Chondrocyte (in vitro differentiated cells): ENCODE data around the gene RGS3. TPM values are rescaled to one million over a fixed set of nuclear protein-coding genes. Genes with fewer than 3 reads are reported as not detected.
"Not testable (repeated sequence)": the region's sequence is repeated elsewhere in the genome, so short reads cannot be mapped to it uniquely, and the experiment has no call there.

Experiments used
- DNase-seq: peaks from one replicate; pipeline ENCODE4 v3.0.0; 2021; ENCODE audit warnings: mixed read lengths, low spot score
- H3K27ac Mint-ChIP-seq: one replicate; pipeline ENCODE4 v1.8.0; 2021; ENCODE audit warnings: mild to moderate bottlenecking, moderate library complexity, mixed read lengths; ENCODE audit not compliant: unreplicated experiment
- H3K27me3 Mint-ChIP-seq: 2 replicates; pipeline ENCODE4 v1.8.0; 2021; ENCODE audit warnings: low read depth, mixed read lengths
- H3K36me3 Mint-ChIP-seq: 2 replicates; pipeline ENCODE4 v1.8.0; 2021; ENCODE audit warnings: low read depth, mixed read lengths
- H3K4me1 Mint-ChIP-seq: 2 replicates; pipeline ENCODE4 v1.8.0; 2021; ENCODE audit warnings: low read depth, mild to moderate bottlenecking, mixed read lengths
- H3K4me3 Mint-ChIP-seq: one replicate; pipeline ENCODE4 v1.8.0; 2021; ENCODE audit warnings: mild to moderate bottlenecking, moderate library complexity, mixed read lengths; ENCODE audit not compliant: unreplicated experiment
- H3K9me3 Mint-ChIP-seq: 2 replicates; pipeline ENCODE4 v1.8.0; 2021; ENCODE audit warnings: low read depth, mixed read lengths
- total RNA-seq: library from RNA; stranded (reverse); gene quantifications from 3 replicates; pipeline ENCODE4 v1.2.1, GENCODE V29; 2021
- TF ChIP-seq, protein P1 (sequence below): fragments of 200-600 bp; sonication (generic); IDR thresholded peaks from 2 replicates; pipeline ENCODE4 v1.5.0; 2021; ENCODE audit warnings: antibody characterized with exemption, mild to moderate bottlenecking, moderate library complexity

RGS3 gene
- total RNA-seq, 1 donor from 2014 or later: 55.2 TPM

- peaks cover 19% of the 10 kb centered on the region for H3K4me1 Mint-ChIP-seq
- no peaks in the 10 kb centered on the region for H3K36me3 Mint-ChIP-seq
- H3K4me3 Mint-ChIP-seq: no peak overlapping the region
- TF ChIP-seq, protein P1, sequence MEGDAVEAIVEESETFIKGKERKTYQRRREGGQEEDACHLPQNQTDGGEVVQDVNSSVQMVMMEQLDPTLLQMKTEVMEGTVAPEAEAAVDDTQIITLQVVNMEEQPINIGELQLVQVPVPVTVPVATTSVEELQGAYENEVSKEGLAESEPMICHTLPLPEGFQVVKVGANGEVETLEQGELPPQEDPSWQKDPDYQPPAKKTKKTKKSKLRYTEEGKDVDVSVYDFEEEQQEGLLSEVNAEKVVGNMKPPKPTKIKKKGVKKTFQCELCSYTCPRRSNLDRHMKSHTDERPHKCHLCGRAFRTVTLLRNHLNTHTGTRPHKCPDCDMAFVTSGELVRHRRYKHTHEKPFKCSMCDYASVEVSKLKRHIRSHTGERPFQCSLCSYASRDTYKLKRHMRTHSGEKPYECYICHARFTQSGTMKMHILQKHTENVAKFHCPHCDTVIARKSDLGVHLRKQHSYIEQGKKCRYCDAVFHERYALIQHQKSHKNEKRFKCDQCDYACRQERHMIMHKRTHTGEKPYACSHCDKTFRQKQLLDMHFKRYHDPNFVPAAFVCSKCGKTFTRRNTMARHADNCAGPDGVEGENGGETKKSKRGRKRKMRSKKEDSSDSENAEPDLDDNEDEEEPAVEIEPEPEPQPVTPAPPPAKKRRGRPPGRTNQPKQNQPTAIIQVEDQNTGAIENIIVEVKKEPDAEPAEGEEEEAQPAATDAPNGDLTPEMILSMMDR: no peak
- no peaks in the 10 kb centered on the region for H3K9me3 Mint-ChIP-seq
- no peak overlapping the region for H3K27ac Mint-ChIP-seq
- no peak for DNase-seq
- H3K27me3 Mint-ChIP-seq: no peaks in the 10 kb centered on the region
These were observed 84.0 kb downstream of the RGS3 start for GRCh38 chr9:113547501-113547900.

- DNase-seq: no peak
- no peaks in the 10 kb centered on the region for H3K27me3 Mint-ChIP-seq
- TF ChIP-seq, protein P1: no peak
- peaks cover 19% of the 10 kb centered on the region for H3K4me1 Mint-ChIP-seq
- H3K4me3 Mint-ChIP-seq: no peak overlapping the region
- no peaks in the 10 kb centered on the region for H3K36me3 Mint-ChIP-seq
- H3K9me3 Mint-ChIP-seq: no peaks in the 10 kb centered on the region
- H3K27ac Mint-ChIP-seq: peak overlapping the region; percentile 68
These were observed 84.9 kb downstream of the RGS3 start for GRCh38 chr9:113548221-113549041.

GRCh38 chr9:113549892-113550291, 86.4 kb downstream of the RGS3 start:
- not testable (repeated sequence) for H3K4me3 Mint-ChIP-seq, H3K27me3 Mint-ChIP-seq, H3K36me3 Mint-ChIP-seq, H3K27ac Mint-ChIP-seq, DNase-seq, H3K9me3 Mint-ChIP-seq
- H3K4me1 Mint-ChIP-seq: peaks cover 20% of the 10 kb centered on the region

- H3K4me1 Mint-ChIP-seq: peaks cover 45% of the 10 kb centered on the region
These were observed 93.5 kb downstream of the RGS3 start for GRCh38 chr9:113556877-113557593.

GRCh38 chr9:113558632-113559502, 95.3 kb downstream of the RGS3 start:
- H3K9me3 Mint-ChIP-seq: no peaks in the 10 kb centered on the region
- no peaks in the 10 kb centered on the region for H3K27me3 Mint-ChIP-seq
- no peak overlapping the region for H3K4me3 Mint-ChIP-seq
- DNase-seq: no peak
- H3K4me1 Mint-ChIP-seq: peaks cover 52% of the 10 kb centered on the region
- peak overlapping the region; percentile 41 for H3K27ac Mint-ChIP-seq
- TF ChIP-seq, protein P1: no peak
- H3K36me3 Mint-ChIP-seq: no peaks in the 10 kb centered on the region

More at GRCh38 chr9:113556877-113557593, 93.5 kb downstream of the RGS3 start:
- Mint-ChIP-seq H3K9me3 (no peaks in the 10 kb centered on the region), H3K27me3 (no peaks in the 10 kb centered on the region), H3K27ac (peak overlapping the region; percentile 70), H3K4me3 (no peak overlapping the region), H3K36me3 (no peaks in the 10 kb centered on the region)
- TF ChIP-seq, protein P1: no peak
- DNase-seq: no peak
